Adrenal gland (tissue), 5 donors: ENCODE results near the gene GAS2L1.

Source experiments
- CTCF ChIP-seq, 6 experiments: fragments of 450-650 bp in 4 of 6; fragments of 200-600 bp in 2 of 6; sonication (generic) in 1 of 6; IDR thresholded peaks; 1 replicate in 5 of 6; 2 replicates in 1 of 6; pipeline versions ENCODE4 v1.5.1 to v1.8.0; 2016 to 2021; ENCODE audit warnings: antibody characterized with exemption in 6 of 6, mild to moderate bottlenecking in 2 of 6, moderate library complexity in 1 of 6
- POLR2A ChIP-seq, 2 donors: fragments of 450-650 bp; IDR thresholded peaks; one replicate each; pipeline ENCODE4 v1.6.1; 2017; ENCODE audit warnings: antibody characterized with exemption in 2 of 2, mild to moderate bottlenecking in 2 of 2, moderate library complexity in 1 of 2
- donor health status: DM: no; HTN: no; CAD: no.

- TF ChIP-seq POLR2A (IDR thresholded peaks at IDR 0.05) (no peak), CTCF (IDR thresholded peaks at IDR 0.05) (no peak)
These were observed 1.8 kb downstream of the GAS2L1 start for GRCh38 chr22:29308148-29308790.
